ENCODE measurements around the gene C2CD4A.

- TF ChIP-seq, protein P1, sequence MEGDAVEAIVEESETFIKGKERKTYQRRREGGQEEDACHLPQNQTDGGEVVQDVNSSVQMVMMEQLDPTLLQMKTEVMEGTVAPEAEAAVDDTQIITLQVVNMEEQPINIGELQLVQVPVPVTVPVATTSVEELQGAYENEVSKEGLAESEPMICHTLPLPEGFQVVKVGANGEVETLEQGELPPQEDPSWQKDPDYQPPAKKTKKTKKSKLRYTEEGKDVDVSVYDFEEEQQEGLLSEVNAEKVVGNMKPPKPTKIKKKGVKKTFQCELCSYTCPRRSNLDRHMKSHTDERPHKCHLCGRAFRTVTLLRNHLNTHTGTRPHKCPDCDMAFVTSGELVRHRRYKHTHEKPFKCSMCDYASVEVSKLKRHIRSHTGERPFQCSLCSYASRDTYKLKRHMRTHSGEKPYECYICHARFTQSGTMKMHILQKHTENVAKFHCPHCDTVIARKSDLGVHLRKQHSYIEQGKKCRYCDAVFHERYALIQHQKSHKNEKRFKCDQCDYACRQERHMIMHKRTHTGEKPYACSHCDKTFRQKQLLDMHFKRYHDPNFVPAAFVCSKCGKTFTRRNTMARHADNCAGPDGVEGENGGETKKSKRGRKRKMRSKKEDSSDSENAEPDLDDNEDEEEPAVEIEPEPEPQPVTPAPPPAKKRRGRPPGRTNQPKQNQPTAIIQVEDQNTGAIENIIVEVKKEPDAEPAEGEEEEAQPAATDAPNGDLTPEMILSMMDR (IDR thresholded peaks at IDR 0.05; ENCODE audit: insufficient read depth, low read length) = no peak
- no peak for TF ChIP-seq POLR2AphosphoS5 (IDR thresholded peaks at IDR 0.05; ENCODE audit: low read depth)
- no peak for TF ChIP-seq REST (IDR thresholded peaks at IDR 0.05; ENCODE audit: insufficient replicate concordance, low read depth)
- TF ChIP-seq GABPA (IDR thresholded peaks at IDR 0.05; ENCODE audit: low read depth) = no peak
Measured at GRCh38 chr15:62112616-62113593, 46.1 kb downstream of the C2CD4A start.

Data from HL-60 (cell line).